GM10266 (cell line): Measurements from ENCODE around the gene MYH3.

ENCODE experiments used
- DNase-seq: peaks from one replicate; pipeline ENCODE4 v3.0.0; 2012; ENCODE audit errors: extremely low spot score
- TF ChIP-seq, protein P1 (sequence below): IDR thresholded peaks from 2 replicates; pipeline ENCODE4 v1.5.1; 2012; ENCODE audit warnings: mild to moderate bottlenecking, low read depth; ENCODE audit not compliant: control insufficient read depth, insufficient read depth; ENCODE audit errors: missing control alignments

The MYH3 gene

DNA sequence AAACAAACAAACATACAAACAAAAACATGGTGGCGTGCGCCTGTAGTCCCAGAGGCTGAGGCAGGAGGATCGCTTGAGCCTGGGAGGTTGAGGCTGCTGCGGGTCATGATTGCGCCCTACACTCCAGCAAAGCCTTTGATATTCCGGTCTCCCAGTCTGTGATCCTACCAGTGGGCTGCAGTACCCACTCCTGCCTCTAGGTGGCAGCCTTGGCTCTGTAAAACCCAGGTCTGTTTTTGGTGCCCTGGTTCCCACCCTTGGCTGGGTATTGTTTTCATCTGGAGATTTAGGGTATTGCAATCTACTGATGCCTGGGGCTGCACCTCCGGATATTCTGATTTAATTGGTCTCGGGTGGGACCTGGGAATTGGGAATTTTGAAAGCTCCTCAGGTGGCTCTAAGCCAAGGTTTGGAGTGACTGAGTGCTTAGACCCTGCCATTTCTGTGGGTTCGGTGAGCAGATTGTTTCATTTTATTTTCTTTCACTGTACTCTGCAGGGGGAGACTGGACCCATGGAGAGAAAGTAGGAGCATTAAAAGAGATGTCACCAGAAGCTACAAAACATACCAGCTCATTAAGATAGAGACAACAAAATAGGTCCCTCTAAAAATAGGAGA, 40.5 kb downstream of the MYH3 start:
- peak; percentile 67 for DNase-seq
- TF ChIP-seq, protein P1, sequence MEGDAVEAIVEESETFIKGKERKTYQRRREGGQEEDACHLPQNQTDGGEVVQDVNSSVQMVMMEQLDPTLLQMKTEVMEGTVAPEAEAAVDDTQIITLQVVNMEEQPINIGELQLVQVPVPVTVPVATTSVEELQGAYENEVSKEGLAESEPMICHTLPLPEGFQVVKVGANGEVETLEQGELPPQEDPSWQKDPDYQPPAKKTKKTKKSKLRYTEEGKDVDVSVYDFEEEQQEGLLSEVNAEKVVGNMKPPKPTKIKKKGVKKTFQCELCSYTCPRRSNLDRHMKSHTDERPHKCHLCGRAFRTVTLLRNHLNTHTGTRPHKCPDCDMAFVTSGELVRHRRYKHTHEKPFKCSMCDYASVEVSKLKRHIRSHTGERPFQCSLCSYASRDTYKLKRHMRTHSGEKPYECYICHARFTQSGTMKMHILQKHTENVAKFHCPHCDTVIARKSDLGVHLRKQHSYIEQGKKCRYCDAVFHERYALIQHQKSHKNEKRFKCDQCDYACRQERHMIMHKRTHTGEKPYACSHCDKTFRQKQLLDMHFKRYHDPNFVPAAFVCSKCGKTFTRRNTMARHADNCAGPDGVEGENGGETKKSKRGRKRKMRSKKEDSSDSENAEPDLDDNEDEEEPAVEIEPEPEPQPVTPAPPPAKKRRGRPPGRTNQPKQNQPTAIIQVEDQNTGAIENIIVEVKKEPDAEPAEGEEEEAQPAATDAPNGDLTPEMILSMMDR, result peak; percentile 99

DNA sequence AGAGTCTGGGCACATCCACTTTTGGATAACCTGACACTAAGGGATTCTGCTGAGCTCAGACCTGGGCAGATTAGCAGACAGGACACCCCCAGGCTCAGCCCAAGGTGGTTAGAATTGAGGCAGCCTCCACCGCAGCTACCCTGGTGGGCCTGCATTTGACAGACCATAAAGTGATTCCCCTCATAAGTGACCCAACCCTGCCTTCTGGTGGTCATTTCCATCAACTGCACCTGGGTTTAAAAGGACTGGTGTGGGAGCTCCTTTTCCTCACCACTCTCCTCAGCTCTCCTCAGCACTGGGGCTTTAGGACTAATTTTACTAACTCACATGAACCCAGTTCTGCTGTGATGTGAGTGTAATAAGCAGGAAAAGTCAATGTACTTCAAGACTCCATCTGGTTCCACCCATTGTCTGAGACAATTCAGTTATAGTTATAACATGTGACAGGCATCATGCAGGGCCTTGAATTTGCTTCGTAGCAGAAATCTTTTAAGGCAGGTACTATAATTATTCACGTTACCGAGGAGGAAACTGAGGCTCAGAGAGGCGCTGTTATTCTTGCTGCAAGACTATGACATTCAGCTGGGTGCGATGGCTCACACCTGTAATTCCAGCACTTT, 42.5 kb downstream of the MYH3 start:
- peak; percentile 52 for DNase-seq

DNA sequence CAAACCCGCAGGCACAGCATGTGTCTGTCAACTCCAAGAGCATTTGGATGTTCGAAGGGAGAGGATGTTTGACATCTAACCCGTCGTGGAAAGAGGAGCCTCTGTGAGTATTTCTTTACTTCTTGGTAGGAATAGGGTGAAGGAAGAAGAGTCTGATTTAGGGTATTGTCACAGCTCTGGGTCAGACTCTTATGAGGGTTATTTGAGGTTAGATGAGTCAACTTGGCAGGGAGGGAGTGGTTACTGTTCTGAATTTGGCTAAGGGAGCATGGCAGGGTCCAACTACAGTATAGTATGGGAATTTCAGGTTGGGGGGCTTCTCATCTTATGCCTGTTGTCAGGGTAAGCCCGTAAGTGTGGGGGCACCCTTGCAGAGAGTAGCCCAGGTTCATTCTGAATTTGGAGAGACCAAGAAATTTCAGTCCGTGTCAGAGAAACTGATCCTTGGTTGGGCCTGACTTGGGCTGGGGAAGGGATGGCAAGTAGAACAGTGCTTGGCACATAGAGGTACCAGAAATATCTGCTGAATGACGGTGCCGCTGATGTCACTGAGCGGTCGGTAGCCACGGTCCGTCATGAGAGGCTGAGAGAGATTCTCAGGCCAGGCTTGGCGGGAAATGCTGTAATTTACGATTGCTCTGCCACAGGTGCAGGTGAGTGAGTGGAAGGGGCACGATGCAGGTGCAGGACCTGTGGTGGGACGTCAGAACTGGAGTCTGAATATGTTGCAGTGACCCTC, 43.2 kb downstream of the MYH3 start:
- TF ChIP-seq, protein P1, result no peak
- DNase-seq, result no peak

More for the DNA sequence above, 42.5 kb downstream of the MYH3 start:
- TF ChIP-seq, protein P1, result peak; percentile 73

DNA sequence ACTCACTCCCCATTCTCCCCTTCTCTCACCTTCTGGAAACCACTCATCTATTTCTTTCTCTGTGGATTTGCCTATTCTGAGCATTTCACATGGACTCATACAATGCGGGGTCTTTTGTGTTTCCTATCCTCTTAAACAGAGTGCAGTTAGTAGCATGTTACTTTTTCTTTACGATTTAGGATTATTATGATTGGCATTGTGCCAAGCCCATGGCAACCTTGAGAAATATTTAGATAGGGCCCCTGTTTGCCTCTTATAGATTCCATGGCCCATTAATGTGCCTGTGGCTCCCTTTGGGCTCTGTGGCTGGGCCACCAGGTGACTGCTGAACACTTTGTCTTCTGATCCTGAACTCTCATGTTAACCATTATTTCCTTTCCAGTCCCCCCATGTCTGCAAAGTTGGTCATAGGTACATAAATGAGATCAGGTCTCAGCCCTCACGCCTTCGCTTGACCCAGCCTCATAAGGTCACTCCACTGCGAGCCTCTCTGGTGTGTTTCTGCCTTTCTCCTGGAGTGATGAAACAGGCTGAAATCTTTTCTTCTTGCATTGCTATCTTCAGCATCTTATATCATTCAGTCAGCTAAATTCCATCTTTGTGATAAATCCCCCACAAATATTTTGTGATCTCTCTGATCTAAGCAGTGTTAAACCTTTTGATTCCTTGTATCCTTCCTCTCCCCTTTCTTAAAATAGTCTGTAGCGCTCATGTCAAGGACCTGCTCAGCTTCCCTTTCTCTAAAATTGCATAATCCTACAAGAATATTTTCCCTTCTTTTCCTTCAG, 44.0 kb downstream of the MYH3 start:
- TF ChIP-seq, protein P1, result no peak
- no peak for DNase-seq

DNA sequence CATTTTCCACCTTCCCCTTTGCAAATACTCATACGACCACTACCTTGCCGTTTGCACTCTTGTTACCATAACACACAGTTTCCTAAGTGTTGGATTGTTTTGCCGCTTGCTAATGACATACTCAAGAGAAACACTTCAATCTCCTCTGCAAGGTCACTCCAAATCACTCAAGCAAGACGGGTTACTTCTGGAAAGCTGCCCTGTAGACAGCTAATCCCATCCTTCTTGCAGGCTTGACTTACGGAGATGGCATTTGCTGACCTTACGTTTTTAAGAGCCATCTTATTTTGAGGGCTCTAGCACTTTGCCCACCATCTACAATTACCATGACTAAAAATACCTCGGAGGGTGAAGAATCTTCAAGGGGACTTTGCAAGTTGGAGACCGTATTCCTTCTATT, 46.2 kb downstream of the MYH3 start:
- no peak for DNase-seq
- TF ChIP-seq, protein P1, result no peak

DNA sequence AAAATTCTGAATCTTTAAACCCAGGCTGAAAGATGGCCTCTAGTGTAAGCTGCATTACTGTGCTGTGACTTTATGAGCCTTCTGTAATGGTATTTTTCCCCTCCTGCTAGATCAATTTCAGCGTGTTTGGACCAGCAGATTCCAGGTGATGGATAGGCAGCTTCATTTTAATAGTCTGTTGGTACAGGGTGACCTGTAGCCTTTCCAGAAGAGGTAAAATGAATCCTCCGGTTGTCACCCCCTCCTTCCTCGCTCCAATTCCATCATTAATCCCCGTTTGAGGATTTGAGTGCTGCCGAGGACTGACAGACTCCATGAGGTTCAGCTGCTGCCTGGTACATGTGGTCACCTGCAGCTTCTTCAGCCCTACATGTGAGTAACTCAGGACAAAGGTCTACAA, 48.9 kb downstream of the MYH3 start:
- DNase-seq, result no peak
- TF ChIP-seq, protein P1, result no peak

DNA sequence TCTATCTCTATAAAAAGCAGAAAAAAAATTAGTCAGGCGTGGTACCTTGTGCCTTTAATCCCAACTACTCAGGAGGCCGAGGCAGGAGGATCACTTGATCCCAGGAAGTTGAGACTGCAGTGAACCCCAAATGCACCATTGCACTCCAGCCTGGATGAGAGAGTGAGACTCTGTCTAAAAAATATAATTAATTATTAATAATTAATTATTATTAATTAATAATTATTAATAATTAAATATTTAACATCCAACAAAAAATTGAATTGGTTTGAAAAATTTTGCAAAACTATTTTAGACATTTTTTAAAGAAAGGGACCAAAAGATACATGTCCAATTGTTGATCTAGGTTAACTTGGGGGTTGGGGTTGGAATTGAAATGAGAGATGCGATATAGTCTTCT, 51.0 kb downstream of the MYH3 start:
- no peak for DNase-seq
- TF ChIP-seq, protein P1, result no peak
